MM.1S (cell line): ENCODE measurements around the gene LYRM4.

Experiments used
- CTCF ChIP-seq: fragments of 300-600 bp; sonication (generic); IDR thresholded peaks from 2 replicates; pipeline ENCODE4 v1.5.1; 2016; ENCODE audit warnings: antibody characterized with exemption, low read length, mixed read lengths
- EZH2 ChIP-seq: fragments of 300-600 bp; sonication (generic); optimal IDR thresholded peaks from 2 replicates; pipeline ENCODE3; 2017; ENCODE audit warnings: low read depth, mild to moderate bottlenecking, antibody characterized with exemption, low read length, mixed read lengths
- EZH2phosphoT487 ChIP-seq: fragments of 300-600 bp; sonication (generic); IDR thresholded peaks from 2 replicates; pipeline ENCODE4 v1.6.1; 2018; ENCODE audit warnings: antibody characterized with exemption, low read length

- TF ChIP-seq CTCF (no peak), EZH2 (no peak), EZH2phosphoT487 (no peak)
These were observed 26.6 kb upstream of the LYRM4 start for GRCh38 chr6:5287205-5287965.
